Dermis blood vessel endothelial cell (primary cell): Measurements from ENCODE around the gene LRRC3B. TPM values are rescaled to one million over a fixed set of nuclear protein-coding genes. Genes with fewer than 3 reads are reported as not detected.
"Not testable (repeated sequence)": the region's sequence is repeated elsewhere in the genome, so short reads cannot be mapped to it uniquely, and the experiment has no call there.

ENCODE experiments used
- DNase-seq: peaks from one replicate; pipeline ENCODE4 v3.0.0; 2010
- total RNA-seq: library from RNA; depleted of rRNA; stranded (reverse); fragments of >200 nt; gene quantifications from 2 replicates; pipeline ENCODE4 v1.2.3, GENCODE V29; 2014

Gene LRRC3B
- total RNA-seq, result not detected in 2 replicates

GRCh38 chr3:26622621-26623418 lies at the start of gene LRRC3B:
Gene LRRC3B, plus strand, starts transcription at chr3:26622772. Its CDS starts 86,901 bp downstream, at chr3:26709673.
- no peak for DNase-seq

- no peak for DNase-seq
Observed at GRCh38 chr3:26574766-26575165, 47.8 kb upstream of the LRRC3B start.

- no peak for DNase-seq
Observed at GRCh38 chr3:26579116-26579515, 43.5 kb upstream of the LRRC3B start.

- no peak for DNase-seq
Observed at GRCh38 chr3:26587571-26587970, 35.0 kb upstream of the LRRC3B start.

- DNase-seq, result no peak
Observed at GRCh38 chr3:26588931-26589330, 33.6 kb upstream of the LRRC3B start.

- no peak for DNase-seq
Observed at GRCh38 chr3:26589678-26590077, 32.9 kb upstream of the LRRC3B start.

GRCh38 chr3:26590919-26591484 lies 31.6 kb upstream of the LRRC3B start:
- no peak for DNase-seq

GRCh38 chr3:26591926-26592325 lies 30.6 kb upstream of the LRRC3B start:
- DNase-seq, result no peak

- DNase-seq, result no peak
Observed at GRCh38 chr3:26592451-26592850, 30.1 kb upstream of the LRRC3B start.

- DNase-seq, result no peak
Observed at GRCh38 chr3:26596335-26596734, 26.2 kb upstream of the LRRC3B start.

GRCh38 chr3:26603311-26603710 lies 19.3 kb upstream of the LRRC3B start:
- not testable (repeated sequence) for DNase-seq

GRCh38 chr3:26603771-26604170 lies 18.8 kb upstream of the LRRC3B start:
- not testable (repeated sequence) for DNase-seq

- DNase-seq, result no peak
Observed at GRCh38 chr3:26614006-26614685, 8.4 kb upstream of the LRRC3B start.

GRCh38 chr3:26621176-26621575 lies 1.4 kb upstream of the LRRC3B start:
- DNase-seq, result no peak

GRCh38 chr3:26621906-26622620 lies 509 bp upstream of the LRRC3B start:
- no peak for DNase-seq

GRCh38 chr3:26623419-26624208 lies 1.0 kb downstream of the LRRC3B start:
- no peak for DNase-seq

GRCh38 chr3:26624209-26624765 lies 1.7 kb downstream of the LRRC3B start:
- no peak for DNase-seq

- no peak for DNase-seq
Observed at GRCh38 chr3:26625187-26625586, 2.6 kb downstream of the LRRC3B start.

- DNase-seq, result no peak
Observed at GRCh38 chr3:26627080-26627479, 4.5 kb downstream of the LRRC3B start.

GRCh38 chr3:26628915-26629314 lies 6.3 kb downstream of the LRRC3B start:
- DNase-seq, result no peak

- DNase-seq, result no peak
Observed at GRCh38 chr3:26630669-26631389, 8.3 kb downstream of the LRRC3B start.
